GM18858 (cell line): ENCODE data around the gene OXA1L.
"Not testable (repeated sequence)": the region's sequence is repeated elsewhere in the genome, so short reads cannot be mapped to it uniquely, and the experiment has no call there.

Experiments used
- ATAC-seq: cut with Tn5 transposase; IDR thresholded peaks from one replicate; pipeline ENCODE4 v1.9.1; 2021; ENCODE audit not compliant: unreplicated experiment

The OXA1L gene

DNA sequence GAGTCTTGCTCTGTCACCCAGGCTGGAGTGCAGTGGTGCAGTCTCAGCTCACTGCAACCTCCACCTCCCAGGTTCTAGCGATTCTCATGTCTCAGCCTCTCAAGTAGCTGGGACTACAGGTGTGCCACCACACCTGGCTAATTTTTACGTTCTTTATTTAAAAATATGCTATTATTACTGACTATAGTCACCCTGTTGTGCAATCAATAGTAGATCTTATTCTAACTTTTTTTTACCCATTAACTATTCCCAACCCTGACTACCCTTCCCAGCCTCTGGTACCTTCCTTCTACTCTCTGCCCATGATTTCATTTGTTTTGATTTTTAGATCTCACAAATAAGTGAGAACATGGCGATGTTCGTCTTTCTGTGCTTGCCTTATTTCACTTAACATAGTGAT is 2.5 kb downstream of the OXA1L start:
- ATAC-seq = no peak

- no peak for ATAC-seq
These were observed 2.9 kb downstream of the OXA1L start for GRCh38 chr14:22769369-22769768.

DNA sequence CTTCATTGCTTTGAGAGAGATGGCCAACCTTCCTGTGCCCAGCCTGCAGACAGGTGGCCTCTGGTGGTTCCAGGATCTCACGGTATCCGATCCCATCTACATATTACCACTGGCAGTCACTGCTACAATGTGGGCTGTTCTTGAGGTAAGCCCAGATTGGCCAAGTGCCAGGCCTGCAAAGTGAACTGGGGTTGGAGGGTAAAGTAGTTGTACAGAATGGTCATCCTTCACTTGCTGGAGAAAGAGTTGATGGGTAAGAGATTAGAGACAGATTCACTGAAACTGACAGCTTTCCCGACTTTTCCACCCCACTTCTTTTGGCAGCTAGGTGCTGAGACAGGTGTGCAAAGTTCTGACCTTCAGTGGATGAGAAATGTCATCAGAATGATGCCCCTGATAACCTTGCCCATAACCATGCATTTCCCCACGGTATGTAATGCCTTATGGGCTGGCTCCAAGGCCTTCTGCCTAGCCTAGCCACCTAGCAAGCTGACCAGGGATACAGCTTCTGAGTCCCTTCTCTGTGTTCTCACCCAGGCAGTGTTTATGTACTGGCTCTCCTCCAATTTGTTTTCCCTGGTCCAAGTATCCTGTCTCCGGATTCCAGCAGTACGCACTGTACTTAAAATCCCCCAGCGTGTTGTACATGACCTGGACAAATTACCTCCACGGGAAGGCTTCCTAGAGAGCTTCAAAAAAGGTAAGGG is 4.1 kb downstream of the OXA1L start:
- ATAC-seq = no peak

- no peak for ATAC-seq
These were observed 6.2 kb downstream of the OXA1L start for GRCh38 chr14:22772725-22773124.

GRCh38 chr14:22773162-22774010 is 6.9 kb downstream of the OXA1L start:
- ATAC-seq = no peak

DNA sequence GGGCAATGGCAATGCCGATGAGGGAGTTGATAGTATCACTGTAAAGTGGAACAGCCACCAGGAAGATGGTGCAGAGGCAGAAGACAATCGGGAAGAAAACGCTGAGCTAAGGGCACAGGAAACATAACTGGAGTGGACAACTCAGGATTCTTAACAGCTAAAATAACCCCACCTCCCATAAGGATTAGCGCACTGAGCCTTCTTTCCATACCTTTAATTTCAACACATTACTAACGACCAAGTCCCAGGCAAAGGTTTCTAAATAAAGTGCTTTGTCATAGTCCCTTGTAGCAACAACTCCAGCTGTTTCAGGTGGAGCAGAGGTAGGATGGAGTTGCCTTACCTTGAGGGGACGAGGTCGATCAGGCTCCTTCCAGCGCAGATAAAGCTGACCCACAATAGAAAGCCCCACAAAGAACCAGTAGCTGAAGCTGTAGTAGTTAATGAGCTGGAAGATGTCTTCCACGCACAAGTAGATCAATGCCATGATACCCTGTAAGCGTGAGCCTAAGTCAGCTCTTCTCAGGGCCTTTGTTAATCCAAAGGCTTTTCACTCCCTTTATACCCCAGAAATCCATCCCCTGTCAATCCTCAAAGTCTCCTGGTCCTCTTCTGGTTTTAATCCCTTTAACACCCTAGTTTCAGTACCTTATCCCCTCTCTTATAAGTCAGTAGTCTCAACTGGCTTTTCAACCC is 7.7 kb downstream of the OXA1L start:
- no peak for ATAC-seq

DNA sequence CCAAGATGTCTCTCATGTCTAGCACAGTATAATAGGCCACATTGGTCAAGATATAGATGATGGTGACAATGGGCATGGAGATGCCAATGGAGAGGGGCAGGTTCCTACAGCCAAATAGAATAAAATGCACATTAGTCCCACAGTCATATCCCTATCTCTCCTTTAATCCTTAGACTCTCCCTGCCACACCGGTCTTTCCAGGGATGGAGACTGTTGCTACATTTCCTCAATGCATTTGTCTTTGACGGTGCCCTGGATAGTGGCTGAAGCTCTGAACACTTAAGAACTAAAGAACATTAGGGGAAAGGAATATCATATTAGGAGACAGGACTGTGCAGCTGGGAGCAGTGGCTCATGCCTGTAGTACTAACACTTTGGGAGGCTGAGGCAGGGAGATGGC is 9.7 kb downstream of the OXA1L start:
- ATAC-seq = no peak

- not testable (repeated sequence) for ATAC-seq
These were observed 10.4 kb downstream of the OXA1L start for GRCh38 chr14:22776849-22777248.

DNA sequence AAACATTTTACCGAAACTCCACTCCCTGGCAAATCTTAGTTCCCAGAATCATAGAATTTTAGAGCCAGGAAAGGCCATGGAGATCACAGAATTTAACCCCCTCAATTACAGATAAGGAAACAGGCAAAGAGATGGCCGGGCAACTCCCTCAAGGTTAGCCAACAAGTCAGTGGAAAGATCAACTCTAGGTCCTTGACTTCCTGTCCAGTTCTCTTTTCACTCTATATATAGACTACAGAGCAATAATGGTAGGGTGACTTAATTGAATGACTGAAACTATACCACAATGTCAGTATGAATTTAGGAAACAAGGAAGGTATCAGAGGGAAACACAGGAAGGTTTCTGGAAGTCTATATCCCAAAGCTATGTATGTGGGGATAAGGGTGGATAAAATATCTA is 11.6 kb downstream of the OXA1L start:
- ATAC-seq = no peak

- ATAC-seq = no peak
These were observed 13.7 kb downstream of the OXA1L start for GRCh38 chr14:22780105-22780679.

DNA sequence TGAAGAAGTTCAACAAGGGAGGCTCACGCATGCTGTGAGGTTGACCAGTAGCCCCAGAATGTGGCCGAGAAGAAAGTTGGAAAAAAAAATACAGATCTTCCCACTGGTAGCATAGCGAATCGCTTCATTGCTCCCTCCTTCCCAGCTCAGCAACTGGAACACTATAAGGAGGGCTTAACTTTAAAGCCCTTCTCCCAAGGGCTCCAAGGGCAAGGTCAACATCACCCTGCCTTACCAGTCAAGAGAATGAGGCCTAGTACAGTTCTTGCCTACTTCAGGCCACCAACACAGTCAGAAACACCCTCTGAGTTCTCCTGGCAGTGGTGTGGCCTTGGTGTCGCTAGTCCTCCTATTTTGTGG is 14.4 kb downstream of the OXA1L start:
- ATAC-seq = no peak

- no peak for ATAC-seq
These were observed 15.0 kb downstream of the OXA1L start for GRCh38 chr14:22781301-22781991.

- ATAC-seq = no peak
These were observed 20.2 kb downstream of the OXA1L start for GRCh38 chr14:22786685-22787084.

GRCh38 chr14:22791301-22791700 is 24.8 kb downstream of the OXA1L start:
- no peak for ATAC-seq

GRCh38 chr14:22792158-22792557 is 25.7 kb downstream of the OXA1L start:
- no peak for ATAC-seq

DNA sequence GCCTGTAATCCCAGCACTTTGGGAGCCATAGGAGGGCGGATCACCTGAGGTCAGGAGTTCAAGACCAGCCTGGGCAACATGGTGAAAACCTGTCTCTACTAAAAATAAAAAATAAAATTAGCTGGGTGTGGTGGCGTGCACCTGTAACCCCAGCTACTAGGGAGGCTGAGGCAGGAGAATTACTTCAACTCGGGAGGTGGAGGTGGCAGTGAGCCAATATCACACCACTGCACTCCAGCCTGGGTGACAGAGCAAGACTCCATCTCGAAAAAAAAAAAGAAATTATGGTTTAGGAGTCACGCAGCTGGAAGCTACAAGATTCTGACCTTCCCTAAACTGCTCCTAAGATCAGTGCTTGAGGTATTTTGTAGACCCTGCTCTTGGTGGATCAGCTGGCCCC is 27.1 kb downstream of the OXA1L start:
- ATAC-seq = not testable (repeated sequence)

DNA sequence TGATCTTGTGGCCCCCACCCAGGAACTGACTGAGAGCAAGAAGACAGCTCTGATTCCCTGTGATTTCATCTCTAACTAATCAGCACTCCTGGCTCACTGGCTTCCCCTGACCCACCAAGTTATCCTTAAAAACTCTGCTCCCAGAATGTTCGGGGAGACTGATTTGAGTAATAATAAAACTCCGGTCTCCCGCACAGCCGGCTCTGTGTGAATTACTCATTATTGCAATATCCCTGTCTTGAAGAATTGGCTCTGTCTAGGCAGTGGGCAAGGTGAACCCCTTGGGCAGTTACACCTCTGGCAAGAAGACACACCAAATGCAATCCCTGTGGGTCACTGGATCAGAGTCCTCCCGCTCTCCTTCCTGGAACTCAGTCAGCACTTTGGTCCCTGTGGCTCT is 27.5 kb downstream of the OXA1L start:
- no peak for ATAC-seq

- peak; percentile 41 for ATAC-seq
These were observed 28.1 kb downstream of the OXA1L start for GRCh38 chr14:22794551-22794951.

- peak; percentile 32 for ATAC-seq
These were observed 29.7 kb downstream of the OXA1L start for GRCh38 chr14:22796087-22796707.
